UCSD-AML1 (cell line): ENCODE measurements around the gene MSI2.

ENCODE experiments used
- DNase-seq: peaks from one replicate; lab custom pipeline; 2025; ENCODE audit not compliant: unreplicated experiment; lab: John Stamatoyannopoulos, UW

Gene MSI2

GRCh38 chr17:57584050-57584551 lies 327.8 kb downstream of the MSI2 start:
- DNase-seq: no peak

GRCh38 chr17:57585341-57586195 lies 329.2 kb downstream of the MSI2 start:
- DNase-seq: no peak

- DNase-seq: no peak
Measured at GRCh38 chr17:57586196-57586740, 329.9 kb downstream of the MSI2 start.

- DNase-seq: no peak
Measured at GRCh38 chr17:57586742-57587141, 330.4 kb downstream of the MSI2 start.

GRCh38 chr17:57587193-57587969 lies 331.1 kb downstream of the MSI2 start:
- DNase-seq: no peak

- no peak for DNase-seq
Measured at GRCh38 chr17:57588086-57588485, 331.8 kb downstream of the MSI2 start.

- DNase-seq: no peak
Measured at GRCh38 chr17:57589151-57590034, 333.1 kb downstream of the MSI2 start.

GRCh38 chr17:57593739-57594462 lies 337.6 kb downstream of the MSI2 start:
- no peak for DNase-seq

GRCh38 chr17:57594767-57595166 lies 338.4 kb downstream of the MSI2 start:
- DNase-seq: no peak

- no peak for DNase-seq
Measured at GRCh38 chr17:57595426-57595825, 339.1 kb downstream of the MSI2 start.

- DNase-seq: no peak
Measured at GRCh38 chr17:57595947-57596695, 339.8 kb downstream of the MSI2 start.

GRCh38 chr17:57597101-57597500 lies 340.8 kb downstream of the MSI2 start:
- DNase-seq: no peak

GRCh38 chr17:57597531-57598453 lies 341.5 kb downstream of the MSI2 start:
- peak; percentile 44 for DNase-seq

- no peak for DNase-seq
Measured at GRCh38 chr17:57599271-57600045, 343.1 kb downstream of the MSI2 start.

GRCh38 chr17:57600074-57600473 lies 343.8 kb downstream of the MSI2 start:
- DNase-seq: no peak

- DNase-seq: no peak
Measured at GRCh38 chr17:57601143-57601735, 344.9 kb downstream of the MSI2 start.

- DNase-seq: no peak
Measured at GRCh38 chr17:57602896-57603295, 346.6 kb downstream of the MSI2 start.
